Measurements from ENCODE around the gene SLC13A3.

SLC13A3 gene

GRCh38 chr20:46671866-46672542 is 20.7 kb upstream of the SLC13A3 start:
- in situ Hi-C loops (cut with HindIII; ENCODE audit: low pct_ligation_motif_present, low sequenced_read_pairs), result no loop called here
- Histone ChIP-seq H3K4me3 (ENCODE audit: low read depth, low read length) (no peak overlapping the region), H3K27ac (no peak overlapping the region), H3K36me3 (replicated peaks) (no peaks in the 10 kb centered on the region), H3K27me3 (replicated peaks) (no peaks in the 10 kb centered on the region)
- DNase-seq, result no peak
- TF ChIP-seq CTCF (IDR thresholded peaks at IDR 0.05; ENCODE audit: low read depth, low read length, missing control alignments), result no peak

DNA sequence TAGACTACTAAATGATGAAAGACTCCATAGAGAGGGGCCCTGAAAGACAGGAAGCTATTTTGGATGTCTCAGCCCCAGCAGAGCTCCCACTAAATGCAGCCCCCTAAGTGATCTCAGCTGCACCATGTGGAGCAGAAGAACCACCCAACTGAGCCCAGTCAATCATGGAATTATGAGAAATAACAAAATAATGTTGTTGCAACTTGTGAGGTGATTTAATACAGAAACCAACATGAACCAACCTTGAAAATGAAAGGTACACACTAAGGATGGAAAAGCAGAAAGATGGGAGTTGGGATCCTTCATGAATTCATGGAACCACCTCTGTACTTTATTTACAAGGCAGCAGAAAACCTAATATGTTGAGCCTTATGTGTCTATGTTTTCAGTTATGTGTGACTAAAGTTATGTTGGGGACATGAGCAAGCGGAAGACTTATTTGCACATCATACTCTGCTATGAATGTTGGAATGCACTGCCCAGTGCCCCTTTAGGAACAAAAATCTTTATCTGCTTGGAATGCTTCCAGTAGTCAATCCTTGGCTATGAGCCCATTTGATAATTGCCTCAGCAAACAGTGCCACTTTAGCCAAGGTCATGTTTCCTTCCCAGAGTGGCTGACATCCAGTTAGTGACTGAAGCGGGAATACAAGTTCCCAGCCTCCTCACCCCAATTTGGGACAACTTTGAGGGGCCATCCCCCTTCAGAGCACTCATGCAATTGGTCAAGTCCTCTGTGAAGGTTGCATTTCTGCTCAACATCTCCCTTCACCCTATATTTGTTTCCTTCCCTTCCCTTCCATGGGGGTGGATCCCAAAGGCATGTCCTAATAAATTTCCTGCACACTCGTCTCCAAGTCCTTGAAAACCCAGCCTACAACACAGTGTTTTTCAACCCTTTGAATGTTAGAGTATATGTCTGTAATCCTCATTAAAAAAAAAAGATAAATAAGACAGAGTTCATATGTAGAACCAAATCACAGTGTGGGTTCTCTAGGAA is 19.6 kb upstream of the SLC13A3 start:
- no peak overlapping the region for H3K27ac ChIP-seq
- in situ Hi-C loops (cut with HindIII; ENCODE audit: low pct_ligation_motif_present, low sequenced_read_pairs), result no loop called here
- TF ChIP-seq CTCF (IDR thresholded peaks at IDR 0.05; ENCODE audit: low read depth, low read length, missing control alignments), result no peak
- no peaks in the 10 kb centered on the region for H3K27me3 ChIP-seq (replicated peaks)
- DNase-seq, result no peak
- H3K4me3 ChIP-seq (ENCODE audit: low read depth, low read length), result no peak overlapping the region
- H3K36me3 ChIP-seq (replicated peaks), result no peaks in the 10 kb centered on the region

DNA sequence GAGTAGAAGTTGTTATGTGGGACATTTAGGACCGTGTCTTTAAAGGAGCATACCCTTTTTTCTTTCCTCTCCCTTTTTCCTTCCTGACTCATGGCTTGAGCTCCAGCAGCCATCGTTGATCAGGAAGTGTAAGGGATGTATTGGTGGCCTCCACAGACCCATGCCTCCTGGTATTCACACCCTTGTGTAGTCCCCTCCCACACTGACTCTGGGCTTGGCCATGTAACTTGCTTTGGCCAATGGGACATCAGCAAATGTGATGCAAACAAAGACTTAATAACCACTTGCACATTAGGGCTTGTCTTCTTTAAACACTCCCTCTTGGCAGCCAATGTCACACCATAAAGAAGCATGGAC is 18.9 kb upstream of the SLC13A3 start:
- H3K27ac ChIP-seq, result no peak overlapping the region
- H3K27me3 ChIP-seq (replicated peaks), result no peaks in the 10 kb centered on the region
- no peak for DNase-seq
- no peak for TF ChIP-seq CTCF (IDR thresholded peaks at IDR 0.05; ENCODE audit: low read depth, low read length, missing control alignments)
- in situ Hi-C loops (cut with HindIII; ENCODE audit: low pct_ligation_motif_present, low sequenced_read_pairs), result no loop called here
- no peaks in the 10 kb centered on the region for H3K36me3 ChIP-seq (replicated peaks)
- H3K4me3 ChIP-seq (ENCODE audit: low read depth, low read length), result no peak overlapping the region

- Histone ChIP-seq H3K4me3 (ENCODE audit: low read depth, low read length) (no peak overlapping the region), H3K27ac (no peak overlapping the region), H3K27me3 (replicated peaks) (no peaks in the 10 kb centered on the region), H3K36me3 (replicated peaks) (no peaks in the 10 kb centered on the region)
- TF ChIP-seq CTCF (IDR thresholded peaks at IDR 0.05; ENCODE audit: low read depth, low read length, missing control alignments), result no peak
- no peak for DNase-seq
- in situ Hi-C loops (cut with HindIII; ENCODE audit: low pct_ligation_motif_present, low sequenced_read_pairs), result no loop called here
These were observed 15.7 kb upstream of the SLC13A3 start for GRCh38 chr20:46666818-46667515.

GRCh38 chr20:46666306-46666705 is 15.0 kb upstream of the SLC13A3 start:
- no peak for TF ChIP-seq CTCF (IDR thresholded peaks at IDR 0.05; ENCODE audit: low read depth, low read length, missing control alignments)
- Histone ChIP-seq H3K4me3 (ENCODE audit: low read depth, low read length) (no peak overlapping the region), H3K27ac (no peak overlapping the region), H3K27me3 (replicated peaks) (no peaks in the 10 kb centered on the region), H3K36me3 (replicated peaks) (no peaks in the 10 kb centered on the region)
- in situ Hi-C loops (cut with HindIII; ENCODE audit: low pct_ligation_motif_present, low sequenced_read_pairs), result no loop called here
- no peak for DNase-seq
